GM19043 (cell line): ENCODE data around the gene RHBDD3.

Experiments used
- ATAC-seq: cut with Tn5 transposase; IDR thresholded peaks from one replicate; pipeline ENCODE4 v1.9.1; 2021; ENCODE audit warnings: low read depth; ENCODE audit not compliant: unreplicated experiment

Gene RHBDD3

DNA sequence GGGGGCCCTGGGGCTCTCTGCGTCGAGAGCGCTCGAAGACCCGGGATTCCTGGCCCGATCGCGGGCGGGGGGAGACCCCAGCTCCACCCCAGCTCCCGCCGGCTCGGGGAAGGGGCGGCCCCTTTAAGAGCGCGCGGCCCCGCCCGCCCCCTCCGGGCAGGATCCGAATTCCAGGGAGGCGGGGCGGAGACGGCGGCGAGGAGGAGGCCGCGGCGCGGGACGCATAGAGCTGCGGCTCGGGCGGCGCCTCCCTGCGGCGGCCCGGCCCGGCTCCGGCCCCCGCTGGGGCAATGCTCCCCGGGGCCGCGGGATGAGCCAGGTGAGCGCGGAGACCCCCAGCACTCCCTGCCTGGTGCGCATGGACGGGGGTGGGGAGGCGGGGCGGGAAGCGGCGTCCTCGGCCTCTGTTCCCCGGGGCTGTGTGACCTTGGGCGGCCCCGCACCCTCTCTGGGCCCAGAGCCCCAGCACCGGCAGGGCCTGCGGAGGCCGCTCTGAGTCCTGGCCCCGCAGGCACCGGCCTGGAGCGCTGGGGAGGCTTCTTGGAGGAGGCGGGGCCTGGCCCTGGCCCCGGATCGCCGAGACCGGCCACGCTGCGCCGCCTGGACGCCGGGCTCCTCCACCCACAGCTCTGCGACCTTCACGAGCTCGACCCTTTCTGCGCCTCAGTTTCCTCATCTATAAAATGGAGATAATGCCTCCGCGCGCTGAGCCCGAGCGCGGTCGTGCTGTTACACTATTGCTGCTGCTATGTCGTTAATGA lies 39.2 kb upstream of the RHBDD3 start:
- no peak for ATAC-seq

DNA sequence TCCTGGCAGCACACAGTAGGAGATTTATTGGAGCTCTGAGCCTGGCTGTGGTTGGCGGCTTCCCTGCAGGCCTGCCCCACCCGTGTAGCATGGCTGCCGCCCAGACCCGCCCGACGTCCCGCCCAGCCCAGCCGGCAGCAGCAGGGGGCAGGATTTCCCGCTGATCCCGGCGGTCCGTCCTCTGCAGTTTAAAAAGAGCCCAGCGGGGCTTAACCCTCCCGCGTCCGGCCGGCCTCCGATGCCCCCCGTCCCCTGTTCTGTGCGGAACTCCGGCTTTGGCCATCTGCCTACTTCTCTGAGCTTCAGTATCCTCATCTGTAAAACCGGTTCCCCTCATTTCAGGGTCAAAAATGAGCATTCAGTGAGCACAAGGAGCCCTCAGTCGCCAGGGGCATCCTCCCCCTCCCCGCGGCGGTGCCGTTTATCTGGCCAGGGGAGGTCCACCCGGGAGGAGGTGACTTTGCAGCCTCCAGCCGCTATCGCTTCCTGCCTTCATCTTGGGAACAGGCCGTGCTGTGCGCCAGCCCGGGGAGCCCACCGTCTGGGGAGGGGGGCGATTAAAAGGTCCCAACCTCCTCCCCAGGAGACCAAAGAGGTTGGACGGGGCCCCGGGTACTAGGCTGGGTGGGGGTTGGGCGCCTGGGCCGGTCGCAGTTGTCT lies 38.5 kb upstream of the RHBDD3 start, which contains the start of gene GAS2L1:
Gene GAS2L1 (plus strand): TSS at position 476 of the 660 bp plus-strand sequence. CDS start 1,456 bp downstream, outside the sequence.
- ATAC-seq = no peak

DNA sequence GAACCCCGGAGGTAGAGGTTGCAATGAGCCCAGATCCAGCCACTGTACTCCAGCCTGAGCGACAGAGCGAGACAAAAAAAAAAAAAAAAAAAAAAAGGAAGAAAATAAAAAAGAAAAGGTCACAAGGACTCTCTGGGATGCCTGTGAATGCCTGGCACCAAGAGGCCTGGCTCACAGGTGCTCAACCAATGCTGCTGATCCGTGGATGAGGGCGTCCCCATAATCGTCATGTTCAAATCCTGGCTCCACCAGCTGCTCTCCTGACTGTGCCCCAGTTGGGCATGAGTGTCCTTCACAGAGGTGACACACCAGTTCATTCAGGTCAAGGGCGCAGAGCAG lies 38.0 kb upstream of the RHBDD3 start:
- no peak for ATAC-seq

DNA sequence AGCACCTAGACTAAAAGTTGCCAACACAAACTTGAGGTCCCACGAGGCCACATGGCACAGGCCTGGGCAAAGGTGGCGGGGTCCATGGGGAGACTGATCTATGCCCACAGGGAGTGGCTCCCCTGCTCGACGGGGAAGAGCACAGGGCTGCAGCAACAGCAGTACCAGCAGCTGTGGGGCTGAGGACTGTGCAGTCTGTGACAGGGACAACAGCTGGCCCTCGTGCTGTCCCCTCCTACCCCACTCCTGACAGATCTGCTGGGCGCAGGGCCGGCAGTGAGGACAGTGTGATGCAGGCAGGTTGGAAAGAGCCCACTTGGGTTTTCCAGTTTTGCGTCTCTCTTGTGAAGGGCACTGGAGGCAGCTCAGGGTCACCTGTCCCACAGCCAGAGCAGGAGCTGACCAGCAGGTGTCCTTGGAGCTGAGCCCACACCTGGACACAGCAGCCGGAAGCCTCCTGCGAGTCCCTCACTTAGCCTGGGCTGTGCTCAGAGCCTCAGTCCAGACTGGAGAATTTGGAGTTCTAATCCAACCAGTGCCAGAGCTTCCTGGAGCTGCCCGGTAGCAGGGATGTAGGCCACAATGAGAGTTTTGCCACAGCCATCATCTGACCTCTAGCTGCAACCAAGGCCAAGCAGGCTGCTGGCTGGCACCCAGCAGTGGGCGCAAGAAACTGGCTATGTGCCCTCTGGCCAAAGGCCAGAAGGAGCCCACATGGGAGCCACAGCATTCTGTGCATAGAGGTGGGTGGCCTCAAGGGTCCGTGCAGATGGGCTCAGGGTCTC lies 35.1 kb upstream of the RHBDD3 start:
- no peak for ATAC-seq

DNA sequence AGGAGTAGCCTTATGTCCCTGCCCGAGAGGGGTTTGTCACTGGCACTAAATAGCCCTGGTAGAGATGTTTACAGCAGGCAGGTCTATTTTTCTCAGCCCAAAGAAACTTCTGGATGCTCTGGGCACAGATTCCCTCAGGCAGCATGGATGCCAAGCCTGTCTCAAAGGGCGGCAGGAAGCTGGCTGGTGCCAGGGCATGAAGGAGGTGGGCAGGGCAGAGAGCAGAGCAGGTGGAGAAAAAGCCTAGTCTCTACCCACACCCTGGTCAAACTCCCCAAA lies 34.6 kb upstream of the RHBDD3 start:
- no peak for ATAC-seq

DNA sequence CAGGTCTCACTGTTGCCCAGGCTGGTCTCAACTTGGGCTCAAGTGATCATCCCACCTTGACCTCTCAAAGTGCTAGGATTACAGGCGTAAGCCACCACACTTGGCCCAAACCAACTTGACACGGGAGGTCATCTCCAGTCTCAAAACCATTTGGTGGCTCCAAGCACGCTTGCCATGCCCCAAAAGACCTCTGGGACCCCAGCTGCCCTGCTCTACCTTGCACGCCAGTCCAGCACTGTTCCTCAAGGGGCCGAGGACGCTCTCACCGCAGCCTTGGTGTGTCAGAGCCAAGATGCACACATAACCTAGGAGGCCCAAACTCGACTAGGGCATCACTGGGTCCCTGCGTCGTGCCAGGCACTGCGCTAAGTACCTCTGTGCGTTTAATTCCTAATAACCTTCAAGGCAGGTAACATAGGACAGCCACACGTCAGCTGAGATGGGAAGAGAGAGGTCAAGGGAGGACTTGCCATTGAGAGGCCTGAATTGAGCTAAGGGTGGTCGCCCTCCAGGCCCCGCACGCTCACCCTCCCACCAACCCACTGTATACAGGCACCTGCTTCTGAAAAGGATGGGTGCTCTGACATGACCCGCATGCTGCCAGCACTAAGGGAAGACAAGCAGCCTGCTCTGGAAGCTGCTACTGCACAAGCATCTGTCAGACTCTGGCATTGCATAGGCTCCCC lies 34.1 kb upstream of the RHBDD3 start:
- no peak for ATAC-seq

DNA sequence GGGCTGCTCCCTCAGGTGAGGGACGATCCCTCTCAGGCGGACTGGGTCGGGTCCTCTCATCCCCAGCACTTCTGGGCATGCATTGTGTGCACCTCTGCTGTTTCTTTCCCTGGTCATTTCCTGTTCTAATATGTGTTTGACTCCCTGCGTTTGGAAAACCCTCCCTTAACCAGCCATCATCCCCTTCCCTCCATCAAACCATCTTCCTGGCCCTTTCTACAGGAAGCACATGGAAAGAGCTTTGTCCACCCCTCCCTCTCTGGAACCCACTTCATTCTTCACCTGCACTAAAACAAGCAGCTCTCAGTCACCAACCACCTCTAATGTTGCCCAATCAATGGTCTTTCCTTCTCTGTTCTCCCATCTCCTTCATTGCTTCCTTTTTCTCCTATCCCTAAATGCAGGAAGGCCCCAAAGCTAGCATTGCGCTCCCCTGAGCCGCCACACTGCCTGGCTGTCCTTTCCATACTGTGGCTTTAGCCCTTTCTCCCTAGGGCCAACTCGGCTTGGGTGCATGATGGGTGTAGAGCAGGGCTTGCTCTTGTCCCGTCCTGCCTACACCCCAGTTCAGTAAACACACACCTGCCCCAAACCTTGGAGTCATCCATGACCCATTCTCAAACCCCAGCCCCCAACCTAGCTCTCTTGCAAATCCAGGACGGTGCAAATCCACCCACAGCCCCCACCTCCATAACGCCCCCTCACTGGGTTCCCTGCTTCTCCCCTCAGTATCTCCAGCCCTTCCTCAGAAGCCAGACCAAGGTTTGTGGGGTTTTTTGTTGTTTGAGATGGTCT lies 33.2 kb upstream of the RHBDD3 start:
- no peak for ATAC-seq

DNA sequence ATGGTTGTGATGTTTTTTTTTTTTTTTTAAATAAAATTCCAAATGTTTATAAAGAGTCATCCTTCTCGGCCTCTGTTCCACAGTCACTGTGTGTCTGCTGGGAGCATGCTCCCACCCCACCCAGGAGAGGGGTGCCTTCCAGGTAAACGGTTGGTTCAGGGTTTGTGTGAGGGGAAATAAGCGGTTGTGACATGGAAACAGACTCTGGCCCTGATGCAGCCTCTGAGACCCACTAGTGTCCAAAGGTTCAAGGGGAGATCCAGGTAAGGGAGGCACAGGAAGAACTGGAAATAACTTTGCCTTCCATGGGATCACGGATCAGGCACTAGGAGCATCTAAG lies 32.7 kb upstream of the RHBDD3 start:
- ATAC-seq = no peak

DNA sequence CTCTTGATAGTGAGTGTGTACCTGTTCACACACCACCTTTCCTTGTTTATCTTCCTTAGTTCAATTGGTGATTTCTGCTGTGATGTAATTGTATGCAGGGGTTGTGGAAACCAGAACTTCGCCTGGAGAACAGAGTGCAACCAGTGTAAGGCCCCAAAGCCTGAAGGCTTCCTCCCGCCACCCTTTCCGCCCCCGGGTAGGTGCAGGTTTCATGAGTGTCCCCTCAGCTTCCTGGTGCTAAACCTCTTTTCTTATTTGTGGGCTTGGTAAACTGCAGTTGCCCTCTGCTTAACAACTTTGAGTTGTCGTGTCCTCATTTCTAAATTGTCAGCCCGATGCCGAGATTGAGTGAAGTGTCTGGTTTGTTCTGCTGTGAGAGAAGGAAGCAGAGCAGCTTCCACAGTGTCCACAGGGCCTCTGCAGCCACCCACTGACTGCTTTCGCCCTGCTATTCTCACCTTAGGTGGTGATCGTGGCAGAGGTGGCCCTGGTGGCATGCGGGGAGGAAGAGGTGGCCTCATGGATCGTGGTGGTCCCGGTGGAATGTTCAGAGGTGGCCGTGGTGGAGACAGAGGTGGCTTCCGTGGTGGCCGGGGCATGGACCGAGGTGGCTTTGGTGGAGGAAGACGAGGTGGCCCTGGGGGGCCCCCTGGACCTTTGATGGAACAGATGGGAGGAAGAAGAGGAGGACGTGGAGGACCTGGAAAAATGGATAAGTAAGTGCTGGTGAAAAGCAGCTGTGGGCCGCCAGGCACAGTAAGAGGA lies 31.5 kb upstream of the RHBDD3 start:
- ATAC-seq = no peak

DNA sequence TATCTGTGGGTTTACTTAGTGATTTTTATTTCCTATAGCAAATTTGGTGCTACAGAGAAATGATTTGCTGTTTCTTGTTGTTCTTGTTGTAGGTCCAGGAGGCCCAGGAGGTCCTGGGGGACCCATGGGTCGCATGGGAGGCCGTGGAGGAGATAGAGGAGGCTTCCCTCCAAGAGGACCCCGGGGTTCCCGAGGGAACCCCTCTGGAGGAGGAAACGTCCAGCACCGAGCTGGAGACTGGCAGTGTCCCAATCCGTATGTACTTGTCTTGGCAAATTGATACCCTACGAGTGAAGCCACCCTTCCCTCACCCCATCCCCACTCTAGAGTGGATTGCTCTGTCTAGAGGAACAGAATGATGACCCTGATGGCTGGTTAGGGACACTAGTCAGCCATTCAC lies 30.9 kb upstream of the RHBDD3 start:
- ATAC-seq = no peak

DNA sequence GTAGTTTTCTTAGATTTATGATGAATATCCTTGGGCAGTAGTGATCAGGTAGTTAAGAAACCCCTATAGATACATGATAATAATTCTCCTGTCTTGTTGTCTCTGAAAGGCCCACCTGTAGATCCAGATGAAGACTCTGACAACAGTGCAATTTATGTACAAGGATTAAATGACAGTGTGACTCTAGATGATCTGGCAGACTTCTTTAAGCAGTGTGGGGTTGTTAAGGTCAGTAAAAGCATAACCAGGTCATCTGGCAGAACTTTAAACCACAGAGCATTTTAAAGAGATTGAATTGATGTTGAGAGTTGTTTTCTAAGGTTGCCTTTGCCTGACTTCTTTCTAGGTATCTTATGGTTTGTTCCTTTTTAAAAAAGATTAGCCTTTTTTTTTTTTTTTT lies 24.6 kb upstream of the RHBDD3 start:
- ATAC-seq = no peak

DNA sequence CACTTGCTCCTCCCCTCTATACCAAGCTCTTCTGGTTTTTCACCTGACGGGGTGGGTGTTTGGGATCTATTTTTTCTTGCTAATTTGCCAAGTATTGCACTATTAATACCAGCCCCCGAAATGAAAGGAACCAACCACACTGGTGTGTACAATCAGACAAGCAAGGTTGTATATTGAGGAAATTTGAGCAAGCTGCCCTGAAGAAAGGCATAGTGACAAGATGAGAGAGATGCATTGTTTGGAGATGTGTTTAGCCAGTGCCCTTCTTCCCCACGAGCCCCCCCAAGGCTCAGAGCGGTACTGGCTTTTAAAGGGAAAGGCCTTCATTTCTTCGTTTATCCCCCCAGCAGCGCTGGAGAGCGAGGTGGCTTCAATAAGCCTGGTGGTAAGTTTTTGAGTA lies 23.4 kb upstream of the RHBDD3 start:
- no peak for ATAC-seq

DNA sequence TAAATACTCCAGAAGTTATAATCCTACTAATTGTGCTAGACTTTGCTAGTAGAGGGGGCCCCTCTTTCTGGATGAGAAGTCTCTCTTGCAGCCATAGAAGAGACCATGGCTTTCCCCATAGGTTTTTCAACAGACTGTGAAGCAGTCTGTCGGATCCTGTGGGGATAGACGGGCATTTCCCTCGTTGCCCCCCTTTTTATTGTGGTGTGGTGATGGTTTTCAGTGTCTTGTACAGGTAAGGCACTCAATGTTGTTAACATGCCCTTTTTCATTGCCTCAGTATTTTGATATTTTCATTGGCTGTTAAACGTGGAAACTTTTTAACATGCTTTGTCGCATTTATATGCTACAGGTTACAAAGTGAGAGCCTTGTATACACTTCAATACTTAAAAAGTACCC lies 22.3 kb upstream of the RHBDD3 start:
- no peak for ATAC-seq

DNA sequence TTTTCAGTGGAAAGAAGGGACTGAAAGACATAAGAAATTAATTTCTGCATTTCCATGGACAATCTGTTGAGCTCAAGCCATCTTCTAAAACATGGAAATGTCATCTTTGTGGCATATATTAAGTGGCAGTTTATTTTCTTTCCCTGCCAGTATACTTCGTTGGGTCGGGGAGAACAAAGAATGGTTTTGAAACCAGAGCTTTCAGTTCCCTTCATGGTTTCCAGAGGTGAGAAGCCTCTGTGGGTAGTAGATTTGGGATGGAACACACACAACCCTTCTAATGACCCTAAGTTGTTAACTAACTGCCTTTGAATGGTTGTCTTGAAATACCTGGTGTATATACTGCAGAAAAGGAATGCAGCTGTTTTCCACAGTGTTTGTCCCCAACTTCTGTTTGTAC lies 21.1 kb upstream of the RHBDD3 start:
- ATAC-seq = no peak

DNA sequence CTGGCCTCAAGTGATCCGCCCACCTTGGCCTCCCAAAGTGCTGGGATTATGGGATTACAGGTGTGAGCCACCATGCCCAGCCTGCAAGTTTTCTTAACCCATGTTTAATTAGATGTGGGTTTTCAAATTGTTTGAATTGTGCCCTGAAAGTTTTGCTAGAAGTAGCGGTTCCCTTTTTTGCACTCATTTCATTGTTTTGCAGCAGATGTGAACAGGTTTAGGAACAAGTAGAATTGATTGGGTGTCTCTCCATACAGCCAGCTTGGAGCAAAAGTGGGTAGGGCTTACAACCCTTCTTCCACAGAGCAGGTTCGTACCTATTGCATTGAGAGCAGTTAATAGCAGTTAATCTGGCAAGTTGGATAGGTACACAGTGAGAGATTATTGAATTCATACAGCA lies 16.4 kb upstream of the RHBDD3 start:
- no peak for ATAC-seq

DNA sequence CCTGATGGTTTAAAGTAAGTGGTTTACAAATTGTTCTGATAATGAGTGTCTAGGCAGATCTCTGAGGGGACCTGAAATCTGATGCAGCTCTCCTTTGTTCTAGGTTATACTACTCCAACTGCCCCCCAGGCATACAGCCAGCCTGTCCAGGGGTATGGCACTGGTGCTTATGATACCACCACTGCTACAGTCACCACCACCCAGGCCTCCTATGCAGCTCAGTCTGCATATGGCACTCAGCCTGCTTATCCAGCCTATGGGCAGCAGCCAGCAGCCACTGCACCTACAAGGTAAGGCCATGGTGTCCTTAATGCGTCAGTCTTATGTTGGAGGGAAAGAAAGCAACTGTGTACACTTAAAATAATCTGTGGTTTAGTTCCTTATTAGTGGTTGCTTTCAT lies 10.1 kb upstream of the RHBDD3 start:
- no peak for ATAC-seq

DNA sequence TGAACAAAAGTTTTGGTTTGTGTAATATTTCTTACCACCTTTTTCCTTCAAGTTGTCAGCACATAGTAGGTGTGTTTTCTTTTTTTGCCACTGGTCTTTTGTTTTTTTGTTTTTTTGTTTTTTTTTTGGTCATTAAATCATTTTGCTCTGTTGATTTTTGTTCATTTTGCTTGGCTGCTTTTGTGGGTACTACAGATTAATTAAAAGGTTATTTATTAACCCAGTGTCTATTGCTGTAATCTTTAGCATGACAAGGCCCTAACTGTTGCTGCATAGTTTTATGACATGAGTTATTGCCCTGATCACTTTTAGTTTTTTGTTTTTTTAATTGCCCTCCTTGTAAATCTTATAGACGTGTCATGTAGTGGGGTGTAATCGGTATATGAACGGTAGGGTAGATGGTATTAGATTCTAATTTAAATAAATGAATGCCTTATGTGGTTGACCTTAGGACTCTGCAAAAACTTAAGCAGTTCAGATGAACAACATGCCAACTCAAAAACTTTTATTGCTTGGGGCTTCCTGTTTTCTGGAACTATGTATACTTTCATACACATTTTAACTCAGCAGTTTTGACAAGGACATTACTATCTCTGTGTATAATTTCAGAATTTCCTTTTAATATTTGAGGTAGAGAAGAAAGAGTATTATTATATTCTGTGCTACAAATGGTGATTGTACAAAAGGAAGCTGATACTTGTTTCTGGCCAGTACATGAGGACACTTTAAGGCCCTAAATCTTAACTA lies 8.2 kb upstream of the RHBDD3 start:
- ATAC-seq = no peak

DNA sequence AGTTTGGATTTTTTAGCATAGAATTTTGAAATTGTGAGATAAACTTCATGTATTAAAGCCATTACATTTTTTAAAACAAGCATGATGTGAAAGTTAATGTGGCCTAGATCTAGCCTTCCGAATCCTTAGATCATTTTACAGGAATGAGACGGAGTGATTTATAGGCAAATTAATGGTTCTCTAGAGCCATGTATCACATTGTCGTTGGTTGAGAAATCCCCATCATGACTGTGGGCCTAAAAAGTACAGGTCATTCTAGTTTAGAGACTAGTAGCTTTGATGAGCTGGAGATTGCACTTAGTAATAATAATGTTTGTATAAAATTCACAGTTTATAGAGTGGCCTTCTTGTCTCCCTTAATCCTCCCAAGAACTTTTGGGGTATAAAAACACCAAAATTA lies 7.4 kb upstream of the RHBDD3 start:
- no peak for ATAC-seq

DNA sequence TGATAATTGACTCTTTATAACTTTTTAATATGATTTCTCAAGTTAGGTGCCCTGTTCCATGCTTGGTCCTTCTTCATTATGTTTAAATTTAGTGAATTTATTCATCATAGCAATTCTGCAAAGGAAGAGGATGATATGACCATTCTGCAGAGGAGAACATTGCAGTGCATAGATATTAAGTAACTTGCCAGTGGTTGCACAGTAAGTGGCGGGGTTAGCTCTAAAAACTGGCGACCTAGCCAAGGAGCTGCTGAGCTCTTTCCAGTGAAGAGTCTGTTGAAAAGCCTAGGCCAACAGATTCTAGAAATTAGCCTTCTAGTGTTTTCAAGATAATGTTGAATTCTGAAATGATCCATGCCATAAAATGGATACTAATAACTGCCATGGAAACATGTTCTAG lies 4.8 kb upstream of the RHBDD3 start:
- no peak for ATAC-seq
